Suprapubic skin (tissue), 4 donors: ENCODE results near the gene KCNG1. TPM values are rescaled to one million over a fixed set of nuclear protein-coding genes. Genes with fewer than 3 reads are reported as not detected.
A peak's percentile ranks its signal among the peaks of the same experiment; 100 is the strongest.

Source experiments
- DNase-seq, 2 donors: peaks; one replicate each; pipeline ENCODE4 v3.0.0-alpha.2; 2019; ENCODE audit warnings: low spot score in 2 of 2
- H3K27ac ChIP-seq: fragments of 200-600 bp; sonication (generic); one replicate; pipeline ENCODE4 v1.5.1; 2019
- H3K27me3 ChIP-seq: fragments of 200-600 bp; sonication (generic); one replicate; pipeline ENCODE4 v1.5.1; 2019
- H3K36me3 ChIP-seq: fragments of 200-600 bp; sonication (generic); one replicate; pipeline ENCODE4 v1.5.1; 2019
- H3K4me1 ChIP-seq: fragments of 200-600 bp; sonication (generic); one replicate; pipeline ENCODE4 v1.5.1; 2019
- H3K4me3 ChIP-seq: fragments of 200-600 bp; sonication (generic); one replicate; pipeline ENCODE4 v1.5.1; 2019; ENCODE audit warnings: mild to moderate bottlenecking
- H3K9me3 ChIP-seq: fragments of 200-600 bp; sonication (generic); one replicate; pipeline ENCODE4 v1.5.1; 2019
- EP300 ChIP-seq: sonication (generic); formaldehyde crosslinking; IDR thresholded peaks from one replicate; pipeline ENCODE4 v1.6.1; 2017; ENCODE audit warnings: antibody characterized with exemption
- POLR2A ChIP-seq, 2 donors: fragments of 450-650 bp; IDR thresholded peaks; one replicate each; pipeline ENCODE4 v1.6.1; 2017; ENCODE audit warnings: antibody characterized with exemption in 2 of 2, mild to moderate bottlenecking in 2 of 2, moderate library complexity in 2 of 2
- POLR2AphosphoS5 ChIP-seq, 3 donors: sonication (generic); formaldehyde crosslinking; IDR thresholded peaks; one replicate each; pipeline ENCODE4 v1.6.1; 2017; ENCODE audit warnings: antibody characterized with exemption in 3 of 3
- WGBS: methylation state at CpG from one replicate; pipeline ENCODE4 v1.1.5; 2018; 5-methylcytosine and 5-hydroxymethylcytosine counted together
- total RNA-seq, 4 donors: library from RNA; depleted of rRNA; stranded (reverse); fragments of >200 nt; gene quantifications; one replicate each; pipeline ENCODE4 v1.1.0, GENCODE V29; 2016
- TF ChIP-seq, protein P1 (sequence below), 2 donors: fragments of 200-600 bp in 1 of 2; fragments of 450-650 bp in 1 of 2; sonication (generic) in 1 of 2; IDR thresholded peaks; one replicate each; pipeline ENCODE4 v1.5.1; 2016 to 2019; ENCODE audit warnings: antibody characterized with exemption in 2 of 2, mild to moderate bottlenecking in 1 of 2, moderate library complexity in 1 of 2

KCNG1 gene
- total RNA-seq, 4 donors from 2014 or later, result 0.26 to 1.2 (median 1.0) TPM

GRCh38 chr20:51019656-51020592, 3.0 kb downstream of the KCNG1 start:
- Histone ChIP-seq H3K9me3 (no peaks in the 10 kb centered on the region), H3K36me3 (no peaks in the 10 kb centered on the region), H3K4me3 (no peak overlapping the region), H3K27ac (no peak overlapping the region), H3K27me3 (peaks cover 44% of the 10 kb centered on the region), H3K4me1 (peaks cover 19% of the 10 kb centered on the region)
- 68% methylated on average over 21 of the region's 21 CpGs for WGBS
- TF ChIP-seq, protein P1, sequence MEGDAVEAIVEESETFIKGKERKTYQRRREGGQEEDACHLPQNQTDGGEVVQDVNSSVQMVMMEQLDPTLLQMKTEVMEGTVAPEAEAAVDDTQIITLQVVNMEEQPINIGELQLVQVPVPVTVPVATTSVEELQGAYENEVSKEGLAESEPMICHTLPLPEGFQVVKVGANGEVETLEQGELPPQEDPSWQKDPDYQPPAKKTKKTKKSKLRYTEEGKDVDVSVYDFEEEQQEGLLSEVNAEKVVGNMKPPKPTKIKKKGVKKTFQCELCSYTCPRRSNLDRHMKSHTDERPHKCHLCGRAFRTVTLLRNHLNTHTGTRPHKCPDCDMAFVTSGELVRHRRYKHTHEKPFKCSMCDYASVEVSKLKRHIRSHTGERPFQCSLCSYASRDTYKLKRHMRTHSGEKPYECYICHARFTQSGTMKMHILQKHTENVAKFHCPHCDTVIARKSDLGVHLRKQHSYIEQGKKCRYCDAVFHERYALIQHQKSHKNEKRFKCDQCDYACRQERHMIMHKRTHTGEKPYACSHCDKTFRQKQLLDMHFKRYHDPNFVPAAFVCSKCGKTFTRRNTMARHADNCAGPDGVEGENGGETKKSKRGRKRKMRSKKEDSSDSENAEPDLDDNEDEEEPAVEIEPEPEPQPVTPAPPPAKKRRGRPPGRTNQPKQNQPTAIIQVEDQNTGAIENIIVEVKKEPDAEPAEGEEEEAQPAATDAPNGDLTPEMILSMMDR (IDR thresholded peaks at IDR 0.05), result no peak
- no peak for TF ChIP-seq EP300
- TF ChIP-seq POLR2A (IDR thresholded peaks at IDR 0.05), result no peak
- TF ChIP-seq POLR2AphosphoS5 (IDR thresholded peaks at IDR 0.05), result no peak
- DNase-seq, result no peak

DNA sequence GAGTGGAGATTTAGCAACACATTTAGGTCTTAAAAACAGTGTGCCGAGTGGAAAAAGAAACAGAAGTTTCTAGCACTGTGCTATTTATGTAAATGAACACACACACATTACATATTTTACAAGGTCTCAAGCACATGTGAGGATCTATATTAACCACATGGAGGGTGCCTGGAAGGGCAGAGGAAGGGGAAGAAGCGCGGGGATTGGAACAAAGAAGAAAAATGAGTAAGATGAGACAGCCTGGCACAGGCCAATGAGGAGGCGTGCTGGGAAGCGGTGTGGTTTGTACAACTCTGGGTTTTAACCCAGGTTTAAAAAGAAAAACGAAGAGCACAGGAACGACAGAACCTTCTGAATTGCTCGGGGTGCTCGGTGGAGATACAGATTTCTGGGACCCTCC, 5.7 kb downstream of the KCNG1 start:
- no peak for DNase-seq
- no peak overlapping the region for H3K27ac ChIP-seq
- WGBS, result 57% methylated on average over 9 of the region's 9 CpGs
- H3K4me1 ChIP-seq, result peaks cover 1% of the 10 kb centered on the region
- no peak for TF ChIP-seq POLR2A (IDR thresholded peaks at IDR 0.05)
- no peak for TF ChIP-seq POLR2AphosphoS5 (IDR thresholded peaks at IDR 0.05)
- TF ChIP-seq EP300, result no peak
- TF ChIP-seq, protein P1 (IDR thresholded peaks at IDR 0.05), result no peak
- peaks cover 38% of the 10 kb centered on the region for H3K27me3 ChIP-seq
- H3K9me3 ChIP-seq, result no peaks in the 10 kb centered on the region
- no peaks in the 10 kb centered on the region for H3K36me3 ChIP-seq
- no peak overlapping the region for H3K4me3 ChIP-seq

DNA sequence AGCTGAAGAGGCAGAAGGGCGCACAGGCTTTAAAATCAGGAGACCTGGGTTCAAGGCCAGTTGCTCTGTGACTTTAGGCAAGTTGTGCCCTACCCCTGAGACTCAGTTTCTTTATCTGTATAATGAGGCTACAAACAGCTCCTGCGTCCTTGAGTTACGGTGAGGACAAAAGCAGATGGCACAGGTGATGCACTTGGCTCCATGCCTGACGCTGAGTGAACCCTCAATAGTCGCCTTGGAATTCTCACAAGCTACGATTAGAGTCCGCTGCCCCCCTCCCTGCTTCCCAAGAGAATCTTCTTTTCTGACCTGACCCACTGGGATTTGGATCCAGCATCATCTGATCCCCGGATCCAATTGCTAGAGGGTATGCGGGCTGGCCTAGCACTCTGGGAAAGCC, 6.4 kb downstream of the KCNG1 start:
- no peak for DNase-seq
- Histone ChIP-seq H3K27me3 (peaks cover 30% of the 10 kb centered on the region), H3K36me3 (no peaks in the 10 kb centered on the region), H3K9me3 (no peaks in the 10 kb centered on the region), H3K4me3 (no peak overlapping the region), H3K27ac (no peak overlapping the region), H3K4me1 (no peaks in the 10 kb centered on the region)
- WGBS, result 89% methylated on average over 8 of the region's 9 CpGs
- no peak for TF ChIP-seq POLR2A (IDR thresholded peaks at IDR 0.05)
- TF ChIP-seq, protein P1 (IDR thresholded peaks at IDR 0.05), result no peak
- no peak for TF ChIP-seq POLR2AphosphoS5 (IDR thresholded peaks at IDR 0.05)
- TF ChIP-seq EP300, result no peak

DNA sequence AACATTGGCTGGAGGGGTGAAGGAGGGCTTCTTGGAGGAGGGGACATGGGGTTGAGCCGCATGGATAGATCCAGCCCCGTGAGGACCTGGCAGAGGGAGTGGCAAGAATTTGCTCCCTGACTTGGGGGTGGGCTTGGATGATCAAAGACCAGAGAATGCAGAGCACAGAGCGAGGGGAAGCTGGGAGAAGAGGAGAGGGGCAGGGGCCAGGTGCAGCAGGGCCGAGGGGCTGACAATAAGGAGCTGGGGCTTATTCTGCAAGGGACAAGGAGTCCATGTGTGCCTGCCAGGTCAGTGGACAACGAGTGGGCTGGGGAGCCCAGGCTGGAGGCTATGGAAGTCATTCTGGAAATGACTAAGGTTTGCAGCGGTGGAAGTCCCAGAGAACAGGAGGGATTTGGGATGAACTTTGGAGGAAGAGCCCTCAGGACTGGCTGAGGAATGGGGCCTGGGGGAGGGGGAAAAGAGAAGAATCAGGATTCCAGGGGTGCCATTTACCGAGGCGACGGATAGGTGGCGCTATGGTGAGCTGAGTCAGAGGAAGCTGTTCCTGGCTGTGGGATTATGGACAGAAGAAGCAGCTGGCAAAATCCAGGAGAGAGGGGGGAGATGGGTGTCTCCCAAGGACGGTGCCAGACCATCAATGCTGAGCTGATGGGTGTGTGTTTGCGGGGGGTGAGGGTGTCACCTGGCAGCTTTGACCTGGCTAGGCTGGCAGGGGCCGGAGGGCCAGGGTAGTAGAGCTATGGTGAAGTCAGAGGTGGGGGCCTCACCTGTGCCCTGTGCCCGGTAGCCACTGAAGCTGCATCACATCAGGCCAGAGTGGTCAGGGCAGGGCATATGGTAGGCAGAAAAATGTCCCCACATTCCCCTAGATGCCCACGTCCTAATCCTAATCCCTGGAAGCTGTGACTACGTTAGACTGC, 7.8 kb downstream of the KCNG1 start:
- 47% methylated on average over 16 of the region's 16 CpGs for WGBS
- H3K4me1 ChIP-seq, result no peaks in the 10 kb centered on the region
- H3K27me3 ChIP-seq, result peaks cover 21% of the 10 kb centered on the region
- H3K4me3 ChIP-seq, result no peak overlapping the region
- H3K9me3 ChIP-seq, result no peaks in the 10 kb centered on the region
- no peak for DNase-seq
- H3K36me3 ChIP-seq, result no peaks in the 10 kb centered on the region
- H3K27ac ChIP-seq, result no peak overlapping the region
- no peak for TF ChIP-seq POLR2AphosphoS5 (IDR thresholded peaks at IDR 0.05)
- TF ChIP-seq, protein P1 (IDR thresholded peaks at IDR 0.05), result peak in 1 of 2 donors; percentile 66
